Glomerular endothelial cell (primary cell): ENCODE data around the gene KAZN. TPM values are rescaled to one million over a fixed set of nuclear protein-coding genes. Genes with fewer than 3 reads are reported as not detected.
"Not testable (repeated sequence)": the region's sequence is repeated elsewhere in the genome, so short reads cannot be mapped to it uniquely, and the experiment has no call there.

Experiments used
- DNase-seq: peaks from one replicate; pipeline ENCODE4 v3.0.0-alpha.2; 2011; ENCODE audit warnings: low read depth, low spot score; ENCODE audit errors: extremely low read depth
- total RNA-seq: library from RNA; depleted of rRNA; stranded (reverse); fragments of >200 nt; gene quantifications from 2 replicates; pipeline ENCODE4 v1.2.3, GENCODE V29; 2015

Gene KAZN
- total RNA-seq, 1 donor from 2014 or later: 6.9 TPM

DNA sequence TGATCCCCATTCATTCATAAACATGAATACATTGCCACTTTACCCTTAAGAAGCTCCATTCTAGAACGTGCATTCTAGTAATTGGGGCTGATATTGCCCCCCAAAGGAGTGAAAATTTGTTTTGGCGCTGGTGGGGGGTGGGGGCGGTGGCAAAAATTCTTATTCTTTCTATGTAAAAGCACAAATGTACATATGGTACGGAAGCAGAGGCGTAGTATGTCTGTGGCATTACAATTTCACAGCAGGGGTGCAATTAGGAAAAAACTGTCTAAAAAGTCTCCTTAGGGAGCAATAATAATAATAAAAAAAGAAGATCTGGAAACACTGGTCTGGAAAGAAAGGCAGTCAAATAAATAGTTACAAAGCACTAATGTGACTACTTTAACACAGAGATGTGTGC is 514.7 kb downstream of the KAZN start:
- DNase-seq: no peak

- no peak for DNase-seq
Observed at GRCh38 chr1:15114884-15115283, 516.4 kb downstream of the KAZN start.

DNA sequence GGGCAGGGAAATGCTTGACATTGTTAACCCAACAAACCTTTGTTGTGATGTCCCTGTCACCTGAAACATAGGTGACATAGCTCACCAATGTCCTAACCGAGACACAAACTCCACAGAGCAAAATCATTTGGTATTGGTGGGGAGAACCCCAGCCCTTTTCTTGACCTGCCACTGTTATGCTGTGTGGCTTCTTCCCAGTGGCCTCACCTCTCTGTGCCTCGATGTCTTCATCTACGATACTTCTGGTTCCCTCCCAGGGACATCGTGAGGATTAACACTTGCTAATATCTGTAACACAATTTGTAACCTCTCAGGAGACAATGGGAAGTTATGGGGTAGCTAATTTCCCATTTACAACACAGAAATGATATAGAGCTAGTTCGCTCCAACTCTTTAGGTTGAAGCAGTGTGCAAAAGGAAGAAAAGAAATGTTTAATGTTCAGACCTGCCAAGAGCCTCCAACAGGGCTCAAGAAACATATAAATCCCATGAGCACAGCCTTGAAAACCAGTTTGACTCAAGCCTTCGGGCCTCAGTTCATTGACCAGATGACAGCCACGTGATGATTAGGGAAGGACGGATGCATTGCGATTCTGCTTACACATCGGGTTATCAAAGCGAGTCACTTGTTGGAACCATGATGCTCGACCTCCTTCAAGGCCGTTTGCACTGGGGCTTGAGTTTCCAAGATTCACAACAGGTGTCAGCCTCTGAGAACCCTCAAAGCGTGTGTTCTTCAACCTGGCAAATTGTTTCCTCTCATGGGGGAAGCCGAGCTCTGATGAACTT is 517.3 kb downstream of the KAZN start:
- no peak for DNase-seq

DNA sequence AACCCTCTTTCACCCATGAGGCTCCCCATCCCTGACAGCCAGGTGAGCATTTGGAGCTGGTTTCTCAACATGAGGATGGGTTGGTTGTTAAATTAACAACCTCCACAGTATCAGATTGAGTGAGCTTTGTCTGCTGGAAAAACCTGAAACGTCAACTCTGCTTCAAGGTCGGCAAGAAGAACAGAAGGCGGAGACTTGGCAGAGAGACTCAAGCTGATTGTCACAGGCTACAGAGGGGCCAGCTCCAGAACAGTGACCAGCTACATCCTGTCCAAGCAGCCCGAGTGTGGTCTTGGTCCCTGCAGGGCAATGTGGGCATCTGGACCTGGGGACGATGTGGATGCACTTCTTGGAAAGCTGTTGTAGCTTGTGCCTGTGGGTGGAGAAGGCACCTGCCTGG is 518.5 kb downstream of the KAZN start:
- no peak for DNase-seq

DNA sequence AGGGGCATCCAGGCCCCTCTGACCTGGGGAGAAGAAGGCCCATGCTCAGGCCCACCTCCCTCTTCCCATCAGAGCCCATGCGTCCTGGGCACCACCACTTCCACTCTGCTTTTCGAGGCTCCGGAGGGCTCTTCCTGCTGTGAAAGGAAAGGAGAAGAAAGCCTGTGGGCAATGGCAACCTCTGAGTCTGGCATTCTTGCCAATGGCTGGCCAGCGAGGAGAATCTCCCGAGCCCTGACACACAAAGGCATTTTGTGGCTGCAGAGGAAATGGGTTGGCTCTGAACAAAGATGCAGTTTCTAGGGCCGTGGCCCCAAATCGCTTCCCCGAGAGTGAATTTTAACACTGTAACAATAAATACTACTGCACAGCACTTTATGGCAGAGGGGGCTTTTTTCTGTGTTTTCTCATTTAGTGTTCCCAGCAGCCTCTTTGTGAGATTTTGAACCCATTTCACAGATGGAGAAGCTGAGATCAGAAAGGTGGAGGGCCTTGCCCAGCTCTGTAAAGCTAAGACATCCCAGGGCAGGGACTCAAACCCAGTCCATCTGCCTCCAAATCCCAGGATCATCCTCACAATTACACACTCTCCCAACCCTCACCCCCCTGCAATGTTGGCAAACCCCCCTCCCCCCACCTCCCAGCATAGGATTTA is 519.3 kb downstream of the KAZN start:
- no peak for DNase-seq

GRCh38 chr1:15118579-15118978 is 520.1 kb downstream of the KAZN start:
- DNase-seq: no peak

GRCh38 chr1:15120251-15120945 is 521.9 kb downstream of the KAZN start:
- DNase-seq: no peak

- no peak for DNase-seq
Observed at GRCh38 chr1:15122331-15122730, 523.8 kb downstream of the KAZN start.

- no peak for DNase-seq
Observed at GRCh38 chr1:15123270-15123669, 524.8 kb downstream of the KAZN start.

DNA sequence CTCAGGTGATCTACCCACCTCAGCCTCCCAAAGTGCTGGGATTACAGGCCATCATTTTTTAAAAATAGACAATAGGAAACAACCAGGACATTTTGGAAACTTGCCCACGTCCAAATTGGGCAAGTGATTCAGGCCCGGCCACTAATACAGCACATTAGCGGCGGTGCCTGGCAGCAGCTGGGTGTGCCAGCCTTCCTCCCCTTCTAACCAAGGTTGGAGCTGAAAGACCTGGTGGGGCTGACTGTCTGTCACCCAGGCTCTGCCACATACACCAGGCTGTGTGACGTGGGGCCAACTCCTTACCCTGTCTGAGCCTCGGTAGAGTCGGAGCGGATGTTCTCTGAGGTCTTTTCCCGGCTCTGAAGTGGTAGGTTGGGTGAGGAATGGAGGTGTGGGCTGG is 525.4 kb downstream of the KAZN start:
- DNase-seq: no peak

DNA sequence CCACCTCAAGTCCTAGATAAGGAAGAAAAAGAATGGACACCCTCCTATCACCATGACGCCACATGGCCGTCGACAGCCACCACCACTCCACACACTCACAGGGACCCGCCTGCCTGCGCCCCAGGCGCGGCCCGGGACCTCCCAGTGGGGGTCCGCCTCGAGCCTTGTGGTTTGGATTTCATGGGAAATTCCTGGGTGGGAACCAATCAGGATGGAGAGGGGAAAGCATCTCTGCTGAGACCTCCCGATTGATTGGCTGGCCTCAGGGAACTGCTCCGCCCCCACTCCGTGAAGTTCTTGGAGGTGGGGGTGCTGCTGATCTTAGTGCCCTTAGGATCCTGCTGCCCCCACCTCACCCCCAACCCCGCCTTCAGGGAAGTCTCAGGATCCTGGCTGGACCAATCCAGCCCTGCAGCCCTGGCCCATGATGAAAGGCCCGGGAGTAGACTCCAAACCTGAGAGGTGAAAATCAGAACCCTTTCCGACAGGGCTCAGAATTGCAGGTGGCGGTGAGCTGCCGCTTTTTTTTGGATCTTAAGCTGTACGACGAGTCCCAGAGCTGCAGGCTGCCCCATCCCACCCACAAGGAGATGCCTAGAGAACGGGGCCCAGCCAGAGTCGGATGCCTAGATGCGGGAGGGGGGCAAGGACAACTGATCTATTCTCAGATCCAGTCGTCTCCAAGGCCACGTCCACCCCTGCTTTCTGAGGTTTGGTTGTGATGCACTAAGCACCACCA is 526.0 kb downstream of the KAZN start:
- DNase-seq: no peak

DNA sequence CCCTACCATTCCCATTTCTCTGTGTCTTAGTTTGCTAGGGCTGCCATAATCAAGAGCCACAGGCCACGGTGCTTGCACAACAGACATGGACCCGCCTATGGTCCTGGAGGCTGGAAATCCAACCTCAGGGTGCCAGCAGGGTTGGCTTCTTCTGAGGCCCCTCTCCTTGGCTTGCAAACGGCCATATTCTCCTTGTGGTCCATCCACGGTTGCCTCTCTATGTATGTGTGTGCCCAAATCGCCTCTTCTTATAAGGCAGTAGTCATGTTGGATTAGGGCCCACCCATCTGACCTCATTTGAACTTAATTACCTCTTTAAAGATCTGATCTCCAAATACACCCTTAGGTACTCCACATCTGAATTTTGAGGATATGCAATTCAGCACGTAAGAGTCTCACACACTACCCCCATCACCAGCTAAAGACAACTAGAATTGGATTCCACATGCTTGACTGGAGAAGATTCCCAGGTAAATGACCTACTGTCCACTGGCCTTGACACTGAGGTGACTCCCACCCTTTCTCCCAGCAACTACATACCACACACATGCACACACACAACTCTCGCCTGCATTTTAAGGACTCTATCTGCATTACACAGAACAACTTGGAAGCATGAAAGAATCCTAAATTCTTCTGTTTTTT is 526.7 kb downstream of the KAZN start:
- DNase-seq: no peak

- no peak for DNase-seq
Observed at GRCh38 chr1:15128077-15128476, 529.6 kb downstream of the KAZN start.

GRCh38 chr1:15128520-15129313 is 530.2 kb downstream of the KAZN start:
- peak; percentile 41 for DNase-seq

DNA sequence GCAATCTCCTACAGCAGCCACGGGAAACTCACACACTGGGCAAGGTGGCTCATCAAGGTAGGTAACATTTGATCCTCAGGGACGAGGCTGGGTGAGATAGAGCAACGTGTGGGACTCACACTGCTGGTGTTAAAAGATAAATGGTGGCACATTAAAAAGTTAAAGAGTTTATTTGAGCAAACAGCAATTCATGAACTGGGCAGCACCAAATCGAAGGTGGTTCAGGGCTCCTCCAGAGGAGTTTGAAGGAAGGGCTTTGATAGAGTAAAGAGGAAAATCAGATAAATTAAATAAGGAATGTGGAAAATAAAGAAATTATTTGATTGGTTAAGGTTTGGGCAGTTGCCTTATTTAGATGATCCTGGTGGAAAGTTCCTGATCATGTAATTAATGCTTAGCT is 531.5 kb downstream of the KAZN start:
- DNase-seq: no peak

DNA sequence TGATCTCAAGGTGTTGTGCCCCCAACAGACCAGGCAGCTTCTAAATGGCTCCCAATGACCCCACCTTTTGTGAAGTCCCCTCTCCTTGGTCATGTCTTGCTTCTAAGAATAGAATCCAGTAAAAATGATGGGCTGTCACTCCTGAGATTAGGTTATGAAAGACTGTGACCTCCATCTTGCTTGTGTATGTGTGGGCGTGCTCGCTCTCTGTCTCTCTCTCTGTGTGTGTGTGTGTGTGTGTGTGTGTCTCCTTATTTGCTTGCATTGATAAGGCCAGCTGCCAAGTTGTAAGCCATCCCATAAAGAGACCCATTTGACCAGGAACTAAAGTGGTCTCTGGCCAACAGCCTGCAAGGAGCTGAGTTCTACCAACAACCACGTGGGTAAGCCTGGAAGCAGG is 532.1 kb downstream of the KAZN start:
- DNase-seq: no peak

DNA sequence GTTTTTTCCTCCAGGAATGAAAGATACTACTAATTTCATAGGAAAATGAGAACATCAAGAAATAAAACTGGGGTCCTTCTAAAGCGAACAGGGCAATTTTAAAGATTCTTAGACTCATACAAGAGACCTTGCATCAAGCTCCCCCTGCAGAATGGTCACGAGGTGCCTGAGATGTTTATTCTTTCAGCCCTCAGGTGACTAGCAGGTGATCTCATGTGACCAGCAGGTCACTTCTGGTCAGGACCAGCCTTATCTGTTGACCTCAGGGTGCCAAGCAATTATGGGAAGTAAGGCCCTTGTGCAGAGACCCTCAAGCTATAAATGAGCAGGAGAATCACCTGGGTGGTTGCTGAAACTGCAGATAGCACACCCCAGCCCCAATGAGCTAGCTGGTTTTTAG is 534.5 kb downstream of the KAZN start:
- DNase-seq: no peak

DNA sequence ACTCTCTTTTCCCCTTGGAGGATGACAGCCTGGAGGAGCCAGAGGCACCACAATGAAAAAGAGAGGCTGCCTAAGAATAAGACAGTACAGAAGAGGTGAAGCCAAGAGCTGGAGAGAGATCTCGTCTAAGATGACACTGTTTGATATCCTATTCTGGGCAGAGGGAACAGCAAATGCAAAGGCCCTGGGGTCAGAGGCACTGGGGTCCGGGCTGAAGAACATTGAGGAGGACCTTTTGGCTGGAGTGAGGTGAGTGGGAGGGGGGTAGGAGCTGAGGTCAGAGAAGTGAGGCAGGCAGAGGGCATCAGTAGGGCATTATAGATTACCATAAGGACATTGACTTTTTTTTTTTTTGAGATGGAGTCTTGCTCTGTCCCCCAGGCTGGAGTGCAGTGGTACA is 535.8 kb downstream of the KAZN start:
- no peak for DNase-seq

- DNase-seq: not testable (repeated sequence)
Observed at GRCh38 chr1:15135604-15136003, 537.1 kb downstream of the KAZN start.

GRCh38 chr1:15137809-15138208 is 539.3 kb downstream of the KAZN start:
- DNase-seq: no peak
